Peyer's patch (tissue), 4 donors: ENCODE data around the gene HERPUD1.

Experiments
- CTCF ChIP-seq, 6 experiments: fragments of 450-650 bp in 4 of 6; fragments of 200-600 bp in 2 of 6; sonication (generic) in 1 of 6; IDR thresholded peaks; one replicate each; pipeline ENCODE4 v1.5.1; 2017 to 2019; ENCODE audit warnings: antibody characterized with exemption in 6 of 6, mild to moderate bottlenecking in 3 of 6, moderate library complexity in 1 of 6
- POLR2A ChIP-seq, 2 donors: fragments of 450-650 bp; IDR thresholded peaks; one replicate each; pipeline ENCODE4 v1.5.1; 2017; ENCODE audit warnings: antibody characterized with exemption in 2 of 2, mild to moderate bottlenecking in 2 of 2, moderate library complexity in 2 of 2

- TF ChIP-seq CTCF (IDR thresholded peaks at IDR 0.05) (no peak), POLR2A (IDR thresholded peaks at IDR 0.05) (no peak)
These were observed 29.4 kb downstream of the HERPUD1 start for GRCh38 chr16:56961386-56961785.
